ENCODE measurements around the gene CYB5R2.

Gene CYB5R2

DNA sequence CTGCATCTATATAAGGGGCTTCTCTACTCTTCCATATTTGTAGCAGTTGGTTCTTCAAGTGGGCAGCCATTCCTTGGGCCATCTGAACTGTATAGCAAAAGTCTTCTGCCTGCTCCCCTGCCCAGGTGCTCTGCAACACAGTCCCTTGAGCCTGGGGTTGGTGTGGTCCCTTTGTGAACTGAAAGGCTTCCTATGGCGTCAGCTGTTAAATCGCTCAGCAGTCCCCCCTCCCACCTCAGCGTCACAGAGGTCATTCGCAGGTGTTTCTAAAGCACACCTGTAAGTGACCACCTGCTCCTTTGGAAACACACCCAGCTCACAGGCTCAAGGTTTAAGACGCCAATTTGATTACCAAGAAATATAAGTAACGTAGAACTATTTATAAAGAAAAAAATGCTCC lies 37.0 kb downstream of the CYB5R2 start:
- DNase-seq, result no peak

DNA sequence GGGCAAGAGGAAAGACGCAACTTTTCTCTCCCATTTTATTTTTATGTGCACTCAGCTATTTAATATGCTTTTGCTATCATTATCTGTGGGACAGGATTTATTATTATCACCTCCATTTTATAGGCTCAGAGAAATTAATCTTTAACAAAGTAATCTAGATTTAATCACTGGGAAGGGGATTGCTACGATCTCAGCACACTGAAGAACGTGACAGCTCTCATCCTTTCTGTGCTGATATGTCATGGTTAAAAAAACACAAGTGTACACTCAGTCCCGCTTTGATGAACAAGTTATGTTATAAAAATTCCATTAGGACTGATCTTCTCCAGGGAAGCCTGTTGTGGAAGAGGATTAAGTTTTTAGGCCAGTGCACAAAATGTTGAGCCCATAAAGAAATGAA lies 37.6 kb downstream of the CYB5R2 start:
- no peak for DNase-seq

DNA sequence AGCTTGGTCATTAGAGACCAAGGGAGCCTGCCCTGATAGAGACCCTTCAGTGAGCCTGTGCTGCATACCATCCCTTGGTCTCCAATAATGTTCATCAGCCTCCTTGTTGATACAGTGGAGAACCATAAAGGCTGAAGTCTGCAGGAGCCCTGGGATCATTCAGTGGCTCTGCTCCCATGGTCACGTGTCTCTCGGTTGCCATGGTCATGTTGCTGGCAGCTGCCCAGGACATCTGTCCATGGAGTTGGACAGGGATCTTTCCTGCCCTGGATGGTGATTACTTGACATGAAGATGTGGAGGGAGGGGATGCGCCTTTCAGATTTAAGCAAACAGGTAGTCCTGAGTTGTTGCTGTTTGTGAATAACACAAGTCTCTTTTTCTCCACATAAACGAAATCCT lies 38.2 kb downstream of the CYB5R2 start:
- no peak for DNase-seq

DNA sequence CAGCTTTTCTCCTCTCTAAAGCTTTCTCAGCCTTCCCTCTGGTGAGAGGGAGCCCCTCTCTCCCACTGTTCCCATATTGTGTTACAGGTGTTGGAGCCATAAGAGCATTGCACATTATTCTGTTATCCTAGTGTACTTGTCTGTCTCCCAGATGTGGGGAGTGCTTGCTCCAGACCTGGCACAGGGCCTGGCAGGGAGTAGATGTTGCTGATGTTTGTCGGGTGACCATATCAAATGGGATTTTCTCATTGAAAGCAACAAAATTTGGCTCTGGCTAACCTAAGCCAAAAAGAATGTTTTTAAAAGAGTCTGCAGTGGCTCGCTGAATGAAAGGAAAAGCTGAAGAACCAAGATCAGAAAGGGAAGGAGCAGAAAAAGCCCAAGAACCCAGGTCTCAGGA lies 41.1 kb downstream of the CYB5R2 start:
- DNase-seq, result no peak

DNA sequence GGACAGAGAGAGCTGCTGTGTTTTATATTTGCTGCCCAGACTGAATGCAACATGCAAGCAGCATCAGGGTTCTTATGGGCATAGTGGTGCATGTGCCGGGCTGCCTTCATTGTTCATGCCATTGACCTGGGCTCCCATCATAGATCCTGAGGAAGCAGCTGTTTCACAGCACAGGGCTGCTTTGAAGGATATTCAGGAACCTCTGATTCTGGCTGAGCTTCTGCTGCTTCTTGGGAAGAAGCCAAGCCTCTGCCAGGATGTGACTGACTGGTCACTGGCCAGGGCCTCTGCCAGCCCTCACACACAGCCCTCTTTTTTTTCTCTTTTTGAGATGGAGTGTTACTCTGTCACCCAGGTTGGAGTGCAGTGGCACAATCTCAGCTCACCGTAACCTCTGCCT lies 43.3 kb downstream of the CYB5R2 start:
- DNase-seq, result no peak

DNA sequence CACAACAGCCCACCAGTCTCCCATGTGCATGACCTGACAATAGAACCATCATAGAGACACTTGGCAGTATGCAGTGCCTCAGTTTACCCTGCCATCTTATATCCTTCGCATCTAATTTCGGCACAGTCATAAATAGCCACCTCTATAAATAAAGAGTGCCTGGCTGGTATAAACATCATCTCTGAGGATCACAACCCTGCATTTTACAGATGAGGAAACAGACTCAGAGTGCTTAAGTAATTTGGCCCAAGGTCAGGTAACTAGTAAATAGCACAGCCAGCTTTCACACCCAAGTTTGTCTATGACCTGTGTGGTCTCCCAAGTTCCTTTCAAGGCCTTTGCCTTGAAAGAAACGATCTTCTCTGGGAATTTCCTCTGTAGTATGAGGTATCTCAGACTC lies 44.6 kb downstream of the CYB5R2 start:
- DNase-seq, result no peak

DNA sequence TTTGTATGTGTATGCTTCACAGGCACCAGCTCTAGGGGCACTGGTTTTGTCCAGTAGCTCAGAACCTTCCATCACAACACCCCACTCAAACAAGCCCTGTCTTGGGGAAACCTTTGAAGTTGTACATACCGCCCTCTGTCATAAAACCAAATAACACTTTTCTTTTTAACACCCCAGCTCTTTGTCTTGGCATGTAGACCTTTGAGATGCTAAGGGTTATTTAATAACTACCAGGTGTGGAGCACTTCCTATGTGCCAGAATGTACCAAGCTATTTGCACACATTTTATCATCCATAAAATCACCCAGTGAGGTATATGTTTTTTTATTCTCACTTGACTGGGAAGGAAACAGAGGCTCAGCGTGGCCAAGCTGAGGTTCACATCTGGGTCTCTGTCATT lies 50.6 kb downstream of the CYB5R2 start:
- no peak for DNase-seq

DNA sequence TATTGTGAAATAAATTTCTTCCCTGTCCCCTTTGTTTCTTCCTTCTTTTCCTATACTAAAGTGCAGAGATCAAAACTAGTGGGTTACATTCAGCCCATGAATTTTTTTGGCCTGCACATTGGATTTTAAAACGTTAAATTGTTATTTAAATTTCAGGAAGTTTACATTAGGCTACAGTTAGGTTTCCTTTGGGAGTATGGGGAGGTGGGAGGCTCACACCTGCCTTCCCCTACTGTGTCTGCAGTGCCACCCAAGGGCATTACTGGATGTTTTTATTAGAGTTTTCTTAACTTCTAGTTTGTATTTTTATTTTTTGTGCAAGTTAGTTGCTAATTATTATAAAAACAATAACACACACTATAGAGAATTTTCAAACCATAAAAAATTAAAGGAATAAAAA lies 51.7 kb downstream of the CYB5R2 start:
- DNase-seq, result no peak

DNA sequence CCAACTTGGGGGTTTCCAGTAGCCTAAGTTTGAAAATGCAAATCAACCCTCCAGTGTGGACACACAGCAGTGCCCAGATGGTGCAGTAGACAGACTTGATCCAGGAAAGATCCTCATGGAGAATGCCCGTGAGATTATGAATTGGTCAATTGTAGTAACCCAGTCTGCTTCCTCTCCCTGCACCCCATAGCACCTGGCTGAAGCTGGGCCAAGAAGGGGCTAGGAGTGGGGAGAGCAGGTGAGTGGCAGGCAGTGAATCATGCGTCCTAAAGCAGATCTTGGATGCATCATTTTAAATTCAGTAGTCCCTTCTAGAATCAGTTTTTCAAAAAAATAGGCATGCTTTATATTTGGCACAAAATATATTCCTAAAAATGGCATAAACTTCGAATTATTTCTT lies 52.2 kb downstream of the CYB5R2 start:
- DNase-seq, result no peak

DNA sequence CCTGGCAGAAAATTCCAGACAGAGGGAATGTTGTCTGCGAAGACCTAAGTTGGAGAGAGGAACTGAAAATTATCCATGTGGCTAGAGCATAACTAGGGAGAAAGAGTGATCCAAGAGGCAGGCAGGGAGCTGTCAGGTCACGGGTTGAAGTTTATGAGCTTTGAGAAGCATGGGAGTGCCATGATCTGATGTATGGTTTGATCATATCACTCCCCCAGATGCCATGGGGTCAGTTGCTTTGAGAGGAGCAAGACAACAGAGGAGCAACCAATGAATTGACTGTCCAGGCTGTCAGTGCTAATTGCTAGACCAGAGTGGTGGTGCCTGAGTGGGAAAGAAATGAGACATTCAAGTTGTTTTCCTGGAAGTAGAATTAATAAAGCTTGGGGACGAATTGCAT lies 54.0 kb downstream of the CYB5R2 start:
- no peak for DNase-seq

DNA sequence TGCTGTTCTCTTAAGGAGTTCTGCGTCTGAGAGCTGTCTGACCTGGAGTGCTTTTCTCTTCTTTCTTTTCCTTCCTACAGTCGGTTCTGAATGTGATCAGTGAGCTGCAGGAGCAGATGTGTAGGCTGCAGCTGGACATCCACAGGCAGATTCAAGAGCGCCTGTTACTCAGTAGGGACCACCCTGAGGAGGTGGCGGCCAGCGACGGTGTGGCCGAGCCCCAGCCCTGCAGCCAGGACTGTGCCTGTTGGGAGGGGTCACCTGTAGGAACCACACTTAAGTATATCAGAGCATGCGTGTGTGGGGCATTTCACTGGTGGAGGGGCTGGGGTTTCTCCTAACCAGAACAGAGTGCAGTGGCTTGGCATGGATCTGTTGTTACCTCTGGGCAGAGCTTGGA lies 56.3 kb downstream of the CYB5R2 start:
- DNase-seq, result no peak

Measured in CD4-positive, alpha-beta T cell treated with Interleukin-6 for 4 hours (primary cell).